K562 (cell line): ENCODE results near the gene SPOCK3. TPM values are rescaled to one million over a fixed set of nuclear protein-coding genes. Genes with fewer than 3 reads are reported as not detected.

Experiments
- ATAC-seq: fragments of 200-7000 bp; cut with Tn5 transposase; 3 replicates; pipeline ENCODE4 v1.9.1; 2020; ENCODE audit warnings: moderate library complexity
- BruUV-seq: library from RNA; stranded (reverse); fragments of 400-500 nt; replicated peaks from 2 replicates; lab custom pipeline; 2021; lab: Mats Ljungman, UMichigan
- CTCF ChIA-PET: fragments of 300-600 bp; formaldehyde crosslinking; extraction: SDS; loops from one replicate; lab custom pipeline; 2021; ENCODE audit warnings: low intra/inter-chr PET ratio; lab: Yijun Ruan, JAX
- POLR2A ChIA-PET: fragments of 300-600, 350-650 bp; sonication (Branson Sonifier 250); formaldehyde crosslinking; extraction: SDS; loops from one replicate; lab custom pipeline; 2021; ENCODE audit warnings: antibody characterized with exemption, inconsistent platforms; lab: Yijun Ruan, JAX
- DNase-seq, 4 experiments: peaks; one replicate each; pipeline versions ENCODE4 v3.0.0 to v3.0.0-alpha.2; 2011 to 2018; ENCODE audit warnings: low spot score in 3 of 4, mixed read lengths in 3 of 4; ENCODE audit errors: extremely low read depth in 1 of 4
- FAIRE-seq: peaks from 2 replicates; lab custom pipeline; 2011; peaks lifted over from hg19 to GRCh38; lab: Jason Lieb, UNC
- H2AFZ ChIP-seq: 2 replicates; pipeline ENCODE4 v1.6.0; 2011; ENCODE audit warnings: low read depth, low read length, control low read depth, inconsistent platforms
- H3K27ac ChIP-seq: fragments of 200-600 bp; 3 replicates; pipeline ENCODE4 v1.8.0; 2011; ENCODE audit warnings: low read depth, mild to moderate bottlenecking, control low read depth, inconsistent platforms, low read length, moderate library complexity, mixed read lengths; ENCODE audit errors: extremely low read depth
- H3K27me3 ChIP-seq, 2 experiments: fragments of 300-600 bp in 1 of 2; 2 replicates in 1 of 2; 3 replicates in 1 of 2; pipeline versions ENCODE4 v1.6.0 to v1.8.0; 2011; ENCODE audit warnings: inconsistent platforms in 2 of 2, low read length in 2 of 2, mild to moderate bottlenecking in 1 of 2, mixed read lengths in 1 of 2, moderate library complexity in 1 of 2; ENCODE audit not compliant: control insufficient read depth in 2 of 2, insufficient read depth in 2 of 2
- H3K36me3 ChIP-seq: fragments of 300-600 bp; 3 replicates; pipeline ENCODE4 v1.8.0; 2011; ENCODE audit warnings: mild to moderate bottlenecking, low read length, inconsistent platforms; ENCODE audit not compliant: control insufficient read depth, insufficient read depth
- H3K4me1 ChIP-seq, 2 experiments: fragments of 200-600 bp in 1 of 2; replicated peaks in 1 of 2; 2 replicates in 1 of 2; 3 replicates in 1 of 2; pipeline versions ENCODE4 v1.5.1 to v1.8.0; 2011; ENCODE audit warnings: inconsistent platforms in 2 of 2, low read length in 2 of 2, mild to moderate bottlenecking in 1 of 2, mixed read lengths in 1 of 2, moderate library complexity in 1 of 2; ENCODE audit not compliant: control insufficient read depth in 2 of 2, insufficient read depth in 2 of 2
- H3K4me2 ChIP-seq: 2 replicates; pipeline ENCODE4 v1.6.1; 2011; ENCODE audit warnings: low read length, control low read depth, inconsistent platforms, mixed read lengths; ENCODE audit not compliant: insufficient read depth
- H3K4me3 ChIP-seq: fragments of 200-600 bp; sonication (generic), shearing (Covaris generic); 2 replicates; pipeline ENCODE4 v1.5.1; 2016; ENCODE audit warnings: control low read depth, inconsistent platforms
- H3K79me2 ChIP-seq: fragments of 200-600 bp; 3 replicates; pipeline ENCODE4 v1.8.0; 2011; ENCODE audit warnings: low read length, inconsistent platforms; ENCODE audit not compliant: control insufficient read depth, insufficient read depth
- H3K9ac ChIP-seq, 2 experiments: 2 replicates each; pipeline versions ENCODE4 v1.6.0 to v1.6.1; 2011; ENCODE audit warnings: low read depth in 2 of 2, low read length in 2 of 2, control low read depth in 1 of 2, inconsistent platforms in 1 of 2, mild to moderate bottlenecking in 1 of 2, mixed read lengths in 1 of 2; ENCODE audit not compliant: insufficient read depth in 1 of 2
- H3K9me1 ChIP-seq: one replicate; pipeline ENCODE4 v1.6.0; 2011; ENCODE audit warnings: inconsistent platforms, mild to moderate bottlenecking, low read length, moderate library complexity; ENCODE audit not compliant: control insufficient read depth, insufficient read depth
- H3K9me3 ChIP-seq: replicated peaks from 2 replicates; pipeline ENCODE4 v1.5.1; 2011; ENCODE audit warnings: low read depth, low read length, inconsistent platforms; ENCODE audit not compliant: control insufficient read depth, insufficient read depth
- H4K20me1 ChIP-seq: replicated peaks from 2 replicates; pipeline ENCODE4 v1.6.1; 2011; ENCODE audit warnings: low read length, inconsistent platforms, mixed read lengths; ENCODE audit not compliant: control insufficient read depth, insufficient read depth
- ATF4 ChIP-seq: fragments of 450-650 bp; formaldehyde crosslinking; IDR thresholded peaks from 2 replicates; pipeline ENCODE4 v1.4.0; 2022; ENCODE audit warnings: mild to moderate bottlenecking, moderate library complexity
- EHMT2 ChIP-seq: fragments of 450-650 bp; IDR thresholded peaks from 2 replicates; pipeline ENCODE4 v1.6.1; 2018; ENCODE audit warnings: antibody characterized with exemption
- FOXA3 ChIP-seq, 2 experiments: fragments of 450-650 bp in 1 of 2; sonication (generic) in 1 of 2; formaldehyde crosslinking; IDR thresholded peaks in 1 of 2; conservative IDR thresholded peaks in 1 of 2; 2 replicates each; pipeline versions ENCODE4 v1.4.0 to v1.8.0; 2020 to 2022; ENCODE audit warnings: mild to moderate bottlenecking in 2 of 2, missing genetic modification reagents in 1 of 2
- FOXK1 ChIP-seq: sonication (generic); formaldehyde crosslinking; IDR thresholded peaks from 2 replicates; pipeline ENCODE4 v1.8.0; 2022; ENCODE audit warnings: missing genetic modification reagents, mild to moderate bottlenecking, borderline replicate concordance
- GATAD2B ChIP-seq: fragments of 450-650 bp; IDR thresholded peaks from 2 replicates; pipeline ENCODE4 v1.6.1; 2017; ENCODE audit warnings: mild to moderate bottlenecking, borderline replicate concordance
- MEIS2 ChIP-seq: fragments of 450-650 bp; IDR thresholded peaks from 2 replicates; pipeline ENCODE4 v1.6.1; 2014; ENCODE audit warnings: mild to moderate bottlenecking; ENCODE audit not compliant: partially characterized antibody
- MYC ChIP-seq, 2 experiments: fragments of 250-450 bp in 1 of 2; sonication (Bioruptor Pico) in 1 of 2; IDR thresholded peaks; 2 replicates each; pipeline versions ENCODE4 v1.5.1 to v1.6.1; 2012 to 2021; ENCODE audit warnings: low read depth in 2 of 2, borderline replicate concordance in 1 of 2, improper control_type of control experiment in 1 of 2, low read length in 1 of 2, mild to moderate bottlenecking in 1 of 2, moderate library complexity in 1 of 2
- RB1 ChIP-seq: fragments of 450-650 bp; IDR thresholded peaks from 2 replicates; pipeline ENCODE4 v1.6.1; 2017; ENCODE audit warnings: low read depth, mild to moderate bottlenecking
- RUNX1 ChIP-seq: sonication (generic); IDR thresholded peaks from 2 replicates; pipeline ENCODE4 v1.6.1; 2016; ENCODE audit warnings: antibody characterized with exemption, low read depth
- SETDB1 ChIP-seq: IDR thresholded peaks from one replicate; pipeline ENCODE4 v1.6.1; 2012; ENCODE audit warnings: low read length, control low read depth, inconsistent platforms
- SUPT5H ChIP-seq: fragments of 450-650 bp; IDR thresholded peaks from 2 replicates; pipeline ENCODE4 v1.6.1; 2016
- ZBTB40 ChIP-seq, 2 experiments: fragments of 450-650 bp in 1 of 2; sonication (generic) in 1 of 2; formaldehyde crosslinking in 1 of 2; IDR thresholded peaks; 2 replicates each; pipeline versions ENCODE4 v1.7.1 to v1.9.0; 2016 to 2022; ENCODE audit warnings: inconsistent platforms in 1 of 2, mild to moderate bottlenecking in 1 of 2, missing genetic modification reagents in 1 of 2
- ZKSCAN1 ChIP-seq: fragments of 150-350 bp; IDR thresholded peaks from 2 replicates; pipeline ENCODE4 v1.6.1; 2016; ENCODE audit warnings: low read depth, low read length
- WGBS: fragments of 100-300 bp; shearing (Covaris generic); methylation state at CpG from one replicate; pipeline ENCODE4 v1.1.6; 2016; ENCODE audit warnings: low coverage, mixed read lengths; ENCODE audit not compliant: insufficient coverage; ENCODE audit errors: missing lambda C conversion rate; 5-methylcytosine and 5-hydroxymethylcytosine counted together
- in situ Hi-C: fragments of 300-500 bp; cut with MboI; formaldehyde crosslinking; loops from 4 replicates; pipeline ENCODE4 v1.15.0; 2018; ENCODE audit warnings: inconsistent platforms, mixed read lengths
- intact Hi-C: fragments of 100-400 bp; cut with micrococcal nuclease; formaldehyde crosslinking; loops from 2 replicates; pipeline ENCODE4 v1.14.2; 2022
- polyA plus RNA-seq, 8 experiments: library from polyadenylated mRNA; depleted of rRNA in 4 of 8; stranded (reverse) in 5 of 8; unstranded in 3 of 8; fragments of >200 nt; fragmentation: Nextera tagmentation in 2 of 8; fragmentation: Illumina TruSeq in 1 of 8; extraction: Ambion mirVana in 2 of 8; extraction: Trizol in 1 of 8; gene quantifications; 2 replicates each; pipeline versions ENCODE4 v1.2.1 to v1.2.3, GENCODE V29; 2011 to 2014; ENCODE audit warnings: inconsistent platforms in 1 of 8, missing spikeins in 1 of 8
- total RNA-seq, 7 experiments: library from RNA; depleted of rRNA in 6 of 7; stranded (reverse); fragments of >200 nt in 6 of 7; fragmentation: Illumina TruSeq in 2 of 7; extraction: Trizol in 2 of 7; gene quantifications; 2 replicates each; pipeline versions ENCODE4 v1.2.1 to v1.2.3, GENCODE V29; 2011 to 2021; ENCODE audit warnings: low replicate concordance in 1 of 7

Gene SPOCK3
- total and polyA plus RNA-seq, 9 of the 15 experiments (the other 6 are each of a cell fraction or from before 2014, with no cell fraction given), result not detected

GRCh38 chr4:167171928-167172327 is 62.4 kb downstream of the SPOCK3 start:
- H3K36me3 ChIP-seq, result no peaks in the 10 kb centered on the region
- no peak overlapping the region for H3K4me2 ChIP-seq
- no peak overlapping the region for H3K9ac ChIP-seq
- intact Hi-C loops (no loop called here), in situ Hi-C loops (no loop called here)
- H3K27ac ChIP-seq, result no peak overlapping the region
- no TSS peak for BruUV-seq
- FAIRE-seq, result no peak
- DNase-seq, result no peak
- no peaks in the 10 kb centered on the region; the same call in none of the 2 replicates for H3K9me3 ChIP-seq
- ATAC-seq, result no peak
- no peaks in the 10 kb centered on the region for H3K27me3 ChIP-seq
- TF ChIP-seq ATF4 (CRISPR knock-in tag) (no peak), SUPT5H (no peak), MYC (IDR thresholded peaks at IDR 0.05; ENCODE audit: low read depth, low read length) (no peak), MYC (CRISPR knock-in tag; IDR thresholded peaks at IDR 0.05; ENCODE audit: borderline replicate concordance, low read depth) (no peak), EHMT2 (no peak), ZBTB40 (IDR thresholded peaks at IDR 0.05) (no peak), ZBTB40 (CRISPR knock-in tag; IDR thresholded peaks at IDR 0.05) (no peak), MEIS2 (no peak), FOXA3 (CRISPR knock-in tag; conservative IDR thresholded peaks at IDR 0.05 in 1 of 2, IDR thresholded peaks at IDR 0.05 in 1 of 2) (no peak), RUNX1 (no peak), RB1 (no peak), GATAD2B (no peak), FOXK1 (CRISPR knock-in tag) (no peak), ZKSCAN1 (no peak), SETDB1 (no peak)
- WGBS, result 0% methylated on average over 1 of the region's 1 CpG
- no peak overlapping the region for H3K4me3 ChIP-seq
- H2AFZ ChIP-seq, result no peak overlapping the region
- no peaks in the 10 kb centered on the region for H4K20me1 ChIP-seq
- no peaks in the 10 kb centered on the region for H3K4me1 ChIP-seq
- ChIA-PET POLR2A (no interaction called here), CTCF (no interaction called here)
- H3K79me2 ChIP-seq, result no peaks in the 10 kb centered on the region
- no peaks in the 10 kb centered on the region for H3K9me1 ChIP-seq
